Smooth muscle cell (in vitro differentiated cells): ENCODE measurements around the gene TMEM35B. TPM values are rescaled to one million over a fixed set of nuclear protein-coding genes. Genes with fewer than 3 reads are reported as not detected.
A peak's percentile ranks its signal among the peaks of the same experiment; 100 is the strongest.

Source experiments
- DNase-seq: peaks from one replicate; lab custom pipeline; 2025; ENCODE audit not compliant: unreplicated experiment; lab: John Stamatoyannopoulos, UW
- H2AFZ ChIP-seq: fragments of 200-600 bp; sonication (generic); 2 replicates; pipeline ENCODE4 v1.6.0; 2016; ENCODE audit warnings: antibody characterized with exemption, low read depth, mild to moderate bottlenecking
- H3F3A ChIP-seq: fragments of 200-600 bp; sonication (generic); 2 replicates; pipeline ENCODE4 v1.6.0; 2017; ENCODE audit warnings: antibody characterized with exemption, low read depth
- H3K27ac ChIP-seq: fragments of 200-600 bp; sonication (generic); 2 replicates; pipeline ENCODE4 v1.5.1; 2016; ENCODE audit warnings: low read depth, mild to moderate bottlenecking
- H3K27me3 ChIP-seq: fragments of 200-600 bp; sonication (generic); 2 replicates; pipeline ENCODE4 v1.6.1; 2016; ENCODE audit warnings: low read depth, mild to moderate bottlenecking
- H3K36me3 ChIP-seq: fragments of 200-600 bp; sonication (generic); 2 replicates; pipeline ENCODE4 v1.5.1; 2016; ENCODE audit warnings: low read depth
- H3K4me1 ChIP-seq: fragments of 200-600 bp; sonication (generic); 2 replicates; pipeline ENCODE4 v1.5.1; 2016; ENCODE audit warnings: low read depth
- H3K4me2 ChIP-seq: fragments of 200-600 bp; sonication (generic); 2 replicates; pipeline ENCODE4 v1.6.0; 2016; ENCODE audit warnings: mild to moderate bottlenecking
- H3K4me3 ChIP-seq: fragments of 200-600 bp; sonication (generic); 2 replicates; pipeline ENCODE4 v1.5.1; 2016; ENCODE audit warnings: mild to moderate bottlenecking
- H3K79me2 ChIP-seq: fragments of 200-600 bp; sonication (generic); 2 replicates; pipeline ENCODE4 v1.6.0; 2016; ENCODE audit warnings: low read depth, mild to moderate bottlenecking
- H3K9ac ChIP-seq: fragments of 200-600 bp; sonication (generic); 2 replicates; pipeline ENCODE4 v1.6.0; 2016; ENCODE audit warnings: low read depth
- H3K9me3 ChIP-seq: fragments of 200-600 bp; sonication (generic); replicated peaks from 2 replicates; pipeline ENCODE4 v1.5.1; 2016; ENCODE audit warnings: low read depth
- H4K20me1 ChIP-seq: fragments of 200-600 bp; sonication (generic); 2 replicates; pipeline ENCODE4 v1.6.0; 2016; ENCODE audit warnings: low read depth
- WGBS: methylation state at CpG from one replicate; pipeline ENCODE4 v1.1.7; 2016; ENCODE audit warnings: low lambda C conversion rate; 5-methylcytosine and 5-hydroxymethylcytosine counted together
- polyA plus RNA-seq: library from polyadenylated mRNA; unstranded; fragments of >200 nt; fragmentation: Nextera tagmentation; extraction: Ambion mirVana; gene quantifications from 2 replicates; pipeline ENCODE4 v1.2.1, GENCODE V29; 2016
- total RNA-seq: library from RNA; depleted of rRNA; stranded (reverse); fragments of >200 nt; gene quantifications from 2 replicates; pipeline ENCODE4 v1.2.3, GENCODE V29; 2014
- TF ChIP-seq, protein P1 (sequence below): fragments of 200-600 bp; sonication (generic); IDR thresholded peaks from 2 replicates; pipeline ENCODE4 v1.5.1; 2017; ENCODE audit warnings: borderline replicate concordance, mild to moderate bottlenecking, antibody characterized with exemption; ENCODE audit not compliant: insufficient read depth, poor library complexity, severe bottlenecking

Gene TMEM35B
- total and polyA plus RNA-seq, 2 experiments from 2014 or later = 61.2 to 75.1 TPM

DNA sequence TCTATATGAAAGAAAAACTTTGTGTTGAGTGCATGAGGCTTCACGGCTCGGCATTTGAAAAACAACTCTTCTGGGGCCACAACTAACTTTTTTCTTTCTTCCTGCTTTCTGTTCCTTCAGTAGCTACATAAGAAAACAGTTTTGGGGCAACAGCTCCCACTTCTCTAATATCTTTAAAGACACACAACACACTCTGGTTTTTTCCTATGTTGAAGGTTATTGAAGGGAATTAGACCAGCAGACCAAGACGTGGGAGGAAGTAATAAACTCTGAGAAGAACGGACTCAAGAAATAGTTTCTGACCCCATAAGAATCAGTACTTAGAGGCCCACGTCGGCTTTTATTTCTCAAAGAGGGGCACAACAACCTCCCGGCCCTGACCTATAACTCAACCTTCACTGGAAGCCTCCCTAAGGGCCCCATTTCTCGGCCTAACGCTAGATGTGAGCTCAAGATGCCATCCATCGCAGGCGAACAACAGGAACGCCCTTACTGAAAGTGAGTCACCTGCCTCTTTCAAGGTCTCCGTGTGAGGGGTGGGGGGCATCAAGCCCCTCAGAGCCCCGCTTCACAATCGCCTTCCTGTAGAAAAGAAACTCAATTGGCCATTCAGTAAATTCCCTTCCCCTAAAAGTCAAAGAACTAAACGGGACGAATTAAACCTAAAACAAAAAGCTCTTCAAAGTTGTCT is 45.8 kb upstream of the TMEM35B start:
- H3K4me3 ChIP-seq = peak overlapping the region; percentile 96
- no peak for DNase-seq

DNA sequence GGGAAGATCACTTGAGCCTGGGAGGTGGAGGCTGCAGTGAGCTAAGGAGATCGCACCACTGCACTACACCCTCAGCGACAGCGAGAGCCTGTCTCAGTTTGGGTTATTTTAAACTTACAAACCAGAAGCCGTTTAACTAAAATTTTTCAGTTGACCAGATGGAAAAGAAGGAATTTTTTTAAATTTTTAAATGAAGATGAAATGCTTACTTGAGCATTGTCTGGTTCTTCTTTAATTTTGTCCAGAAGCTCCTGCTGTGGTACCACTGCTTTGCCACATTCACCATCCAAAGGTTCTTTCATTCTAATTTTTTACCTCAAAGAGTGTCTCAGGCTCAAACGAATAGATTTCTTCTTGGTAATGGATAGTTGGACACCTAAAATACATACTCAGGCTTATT is 45.2 kb upstream of the TMEM35B start:
- peaks cover 9% of the 10 kb centered on the region for H3F3A ChIP-seq
- no peaks in the 10 kb centered on the region for H3K36me3 ChIP-seq
- H3K9ac ChIP-seq = peak overlapping the region; percentile 85
- H3K27me3 ChIP-seq = no peaks in the 10 kb centered on the region
- H3K79me2 ChIP-seq = peaks cover 30% of the 10 kb centered on the region
- WGBS = 96% methylated on average over 5 of the region's 5 CpGs
- peaks cover 11% of the 10 kb centered on the region for H3K4me1 ChIP-seq
- peak overlapping the region; percentile 99 for H2AFZ ChIP-seq
- H4K20me1 ChIP-seq = peaks cover 6% of the 10 kb centered on the region
- H3K4me2 ChIP-seq = peak overlapping the region; percentile 98
- peak overlapping the region; percentile 89 for H3K27ac ChIP-seq
- TF ChIP-seq, protein P1, sequence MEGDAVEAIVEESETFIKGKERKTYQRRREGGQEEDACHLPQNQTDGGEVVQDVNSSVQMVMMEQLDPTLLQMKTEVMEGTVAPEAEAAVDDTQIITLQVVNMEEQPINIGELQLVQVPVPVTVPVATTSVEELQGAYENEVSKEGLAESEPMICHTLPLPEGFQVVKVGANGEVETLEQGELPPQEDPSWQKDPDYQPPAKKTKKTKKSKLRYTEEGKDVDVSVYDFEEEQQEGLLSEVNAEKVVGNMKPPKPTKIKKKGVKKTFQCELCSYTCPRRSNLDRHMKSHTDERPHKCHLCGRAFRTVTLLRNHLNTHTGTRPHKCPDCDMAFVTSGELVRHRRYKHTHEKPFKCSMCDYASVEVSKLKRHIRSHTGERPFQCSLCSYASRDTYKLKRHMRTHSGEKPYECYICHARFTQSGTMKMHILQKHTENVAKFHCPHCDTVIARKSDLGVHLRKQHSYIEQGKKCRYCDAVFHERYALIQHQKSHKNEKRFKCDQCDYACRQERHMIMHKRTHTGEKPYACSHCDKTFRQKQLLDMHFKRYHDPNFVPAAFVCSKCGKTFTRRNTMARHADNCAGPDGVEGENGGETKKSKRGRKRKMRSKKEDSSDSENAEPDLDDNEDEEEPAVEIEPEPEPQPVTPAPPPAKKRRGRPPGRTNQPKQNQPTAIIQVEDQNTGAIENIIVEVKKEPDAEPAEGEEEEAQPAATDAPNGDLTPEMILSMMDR = no peak
- H3K4me3 ChIP-seq = peak overlapping the region; percentile 96
- H3K9me3 ChIP-seq = no peaks in the 10 kb centered on the region
- no peak for DNase-seq

More for the DNA sequence above, 45.8 kb upstream of the TMEM35B start:
- TF ChIP-seq, protein P1 = no peak
- peaks cover 6% of the 10 kb centered on the region for H4K20me1 ChIP-seq
- no peaks in the 10 kb centered on the region for H3K9me3 ChIP-seq
- H3K27ac ChIP-seq = peak overlapping the region; percentile 89
- peaks cover 9% of the 10 kb centered on the region for H3F3A ChIP-seq
- 12% methylated on average over 17 of the region's 17 CpGs for WGBS
- H3K27me3 ChIP-seq = no peaks in the 10 kb centered on the region
- peak overlapping the region; percentile 99 for H2AFZ ChIP-seq
- H3K4me1 ChIP-seq = peaks cover 11% of the 10 kb centered on the region
- H3K36me3 ChIP-seq = no peaks in the 10 kb centered on the region
- H3K9ac ChIP-seq = peak overlapping the region; percentile 85
- H3K4me2 ChIP-seq = peak overlapping the region; percentile 98
- H3K79me2 ChIP-seq = peaks cover 30% of the 10 kb centered on the region

DNA sequence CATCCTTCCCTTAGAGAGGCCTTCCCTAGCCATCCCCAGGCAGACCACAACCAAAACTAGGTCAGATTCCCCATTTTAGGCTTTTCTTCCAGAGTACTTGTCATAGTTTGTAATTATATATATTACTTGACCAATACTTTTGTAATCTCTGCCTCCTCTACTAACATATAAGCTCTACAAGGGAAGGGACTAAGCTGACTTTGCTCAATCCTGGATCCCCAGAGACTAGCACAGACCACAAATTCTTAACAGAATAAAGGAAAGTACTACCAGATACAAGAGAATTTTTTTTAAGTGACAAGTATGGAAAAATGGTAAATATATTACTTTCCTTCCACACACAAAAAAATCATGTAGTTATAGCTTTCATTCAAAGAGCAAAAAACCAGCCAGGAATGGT is 44.6 kb upstream of the TMEM35B start:
- TF ChIP-seq, protein P1 = no peak
- H3K4me3 ChIP-seq = peak overlapping the region; percentile 96
- H3K27ac ChIP-seq = no peak overlapping the region
- H3K4me2 ChIP-seq = peak overlapping the region; percentile 98
- no peak overlapping the region for H3K9ac ChIP-seq
- no peaks in the 10 kb centered on the region for H3K27me3 ChIP-seq
- no peak for DNase-seq
- no peak overlapping the region for H2AFZ ChIP-seq
- H4K20me1 ChIP-seq = peaks cover 8% of the 10 kb centered on the region
- H3F3A ChIP-seq = peaks cover 9% of the 10 kb centered on the region
- H3K79me2 ChIP-seq = peaks cover 30% of the 10 kb centered on the region
- H3K9me3 ChIP-seq = no peaks in the 10 kb centered on the region
- peaks cover 11% of the 10 kb centered on the region for H3K4me1 ChIP-seq
- H3K36me3 ChIP-seq = no peaks in the 10 kb centered on the region

DNA sequence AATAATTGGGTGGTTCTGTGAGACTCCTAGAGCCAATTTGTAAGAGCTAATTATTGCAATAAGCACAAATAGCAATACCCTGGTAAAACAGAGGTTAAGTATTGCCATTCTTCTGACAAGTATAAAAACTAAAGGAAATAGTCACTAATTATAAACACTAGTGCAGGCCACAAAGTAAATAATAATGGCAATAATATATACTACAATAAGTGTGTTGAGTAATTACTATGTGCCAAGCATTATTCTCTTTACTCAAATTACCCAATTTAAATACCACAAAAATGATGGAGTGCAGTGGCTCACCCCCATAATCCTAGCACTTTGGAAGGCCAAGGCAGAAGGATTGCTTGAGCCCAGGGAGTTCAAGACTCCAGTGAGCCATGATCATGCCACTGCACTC is 31.3 kb upstream of the TMEM35B start:
- H3K79me2 ChIP-seq = no peaks in the 10 kb centered on the region
- no peaks in the 10 kb centered on the region for H3K27me3 ChIP-seq
- no peak for DNase-seq
- H3K27ac ChIP-seq = no peak overlapping the region
- no peak overlapping the region for H2AFZ ChIP-seq
- no peaks in the 10 kb centered on the region for H3K4me1 ChIP-seq
- no peaks in the 10 kb centered on the region for H4K20me1 ChIP-seq
- H3K9me3 ChIP-seq = no peaks in the 10 kb centered on the region
- peaks cover 13% of the 10 kb centered on the region for H3K36me3 ChIP-seq
- no peak overlapping the region for H3K9ac ChIP-seq
- TF ChIP-seq, protein P1 = no peak
- no peaks in the 10 kb centered on the region for H3F3A ChIP-seq
- no peak overlapping the region for H3K4me2 ChIP-seq
- H3K4me3 ChIP-seq = no peak overlapping the region
